ENCODE data around the gene SLC17A8.
"Not testable (repeated sequence)": the region's sequence is repeated elsewhere in the genome, so short reads cannot be mapped to it uniquely, and the experiment has no call there.

Gene SLC17A8

DNA sequence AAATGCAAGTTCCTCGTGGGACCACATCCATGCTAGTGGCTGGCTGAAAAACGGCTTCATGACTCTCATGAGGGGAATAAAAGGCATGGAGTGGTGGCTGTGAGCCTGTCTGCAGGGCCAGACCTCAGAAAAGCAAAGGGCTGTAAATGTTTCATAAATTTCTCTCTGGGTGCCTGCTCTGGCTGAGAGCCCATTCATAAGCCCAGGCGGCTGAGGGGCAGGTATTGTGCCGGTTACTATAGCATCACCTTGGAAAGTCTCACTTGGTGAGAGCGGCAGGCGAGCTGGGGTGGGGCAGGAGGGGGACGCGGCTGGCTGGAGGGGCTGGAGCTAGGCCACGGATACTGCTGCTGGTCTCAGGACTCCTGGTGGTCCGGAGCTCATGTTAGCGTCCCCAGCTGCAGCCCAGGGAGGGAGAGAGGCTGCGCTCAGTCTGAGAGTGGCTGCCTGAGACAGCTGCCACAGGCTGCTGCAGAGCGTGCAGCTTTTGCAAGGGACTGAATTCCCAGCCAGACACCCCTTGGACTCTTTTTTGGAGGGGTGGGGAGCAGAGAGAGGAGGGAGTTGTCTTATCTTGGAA is at the start of gene SLC17A8:
Gene SLC17A8, plus strand, starts transcription at position 431 of the 580 bp plus-strand sequence. CDS start 318 bp downstream, outside the sequence.
- DNase-seq (ENCODE audit: low read depth), result no peak
- TF ChIP-seq, protein P1, sequence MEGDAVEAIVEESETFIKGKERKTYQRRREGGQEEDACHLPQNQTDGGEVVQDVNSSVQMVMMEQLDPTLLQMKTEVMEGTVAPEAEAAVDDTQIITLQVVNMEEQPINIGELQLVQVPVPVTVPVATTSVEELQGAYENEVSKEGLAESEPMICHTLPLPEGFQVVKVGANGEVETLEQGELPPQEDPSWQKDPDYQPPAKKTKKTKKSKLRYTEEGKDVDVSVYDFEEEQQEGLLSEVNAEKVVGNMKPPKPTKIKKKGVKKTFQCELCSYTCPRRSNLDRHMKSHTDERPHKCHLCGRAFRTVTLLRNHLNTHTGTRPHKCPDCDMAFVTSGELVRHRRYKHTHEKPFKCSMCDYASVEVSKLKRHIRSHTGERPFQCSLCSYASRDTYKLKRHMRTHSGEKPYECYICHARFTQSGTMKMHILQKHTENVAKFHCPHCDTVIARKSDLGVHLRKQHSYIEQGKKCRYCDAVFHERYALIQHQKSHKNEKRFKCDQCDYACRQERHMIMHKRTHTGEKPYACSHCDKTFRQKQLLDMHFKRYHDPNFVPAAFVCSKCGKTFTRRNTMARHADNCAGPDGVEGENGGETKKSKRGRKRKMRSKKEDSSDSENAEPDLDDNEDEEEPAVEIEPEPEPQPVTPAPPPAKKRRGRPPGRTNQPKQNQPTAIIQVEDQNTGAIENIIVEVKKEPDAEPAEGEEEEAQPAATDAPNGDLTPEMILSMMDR (IDR thresholded peaks at IDR 0.05; ENCODE audit: low read length, missing control alignments), result no peak
- H3K4me3 ChIP-seq (replicated peaks; ENCODE audit: low read depth, low read length), result no peak within 1 kb of the TSS

DNA sequence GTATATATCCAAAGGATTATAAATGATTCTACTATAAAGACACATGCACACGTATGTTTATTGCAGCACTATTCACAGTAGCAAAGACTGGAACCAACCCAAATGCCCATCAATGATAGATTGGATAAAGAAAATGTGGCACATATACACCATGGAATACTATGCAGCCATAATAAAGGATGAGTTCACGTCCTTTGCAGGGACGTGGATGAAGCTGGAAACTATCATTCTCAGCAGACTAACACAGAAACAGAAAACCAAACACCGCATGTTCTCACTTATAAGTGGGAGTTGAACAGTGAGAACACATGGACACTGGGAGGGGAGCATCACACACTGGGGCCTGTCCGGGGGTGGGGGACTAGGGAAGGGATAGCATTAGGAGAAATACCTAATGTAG is 48.7 kb upstream of the SLC17A8 start:
- not testable (repeated sequence) for H3K4me3 ChIP-seq (replicated peaks; ENCODE audit: low read depth, low read length); DNase-seq (ENCODE audit: low read depth)

DNA sequence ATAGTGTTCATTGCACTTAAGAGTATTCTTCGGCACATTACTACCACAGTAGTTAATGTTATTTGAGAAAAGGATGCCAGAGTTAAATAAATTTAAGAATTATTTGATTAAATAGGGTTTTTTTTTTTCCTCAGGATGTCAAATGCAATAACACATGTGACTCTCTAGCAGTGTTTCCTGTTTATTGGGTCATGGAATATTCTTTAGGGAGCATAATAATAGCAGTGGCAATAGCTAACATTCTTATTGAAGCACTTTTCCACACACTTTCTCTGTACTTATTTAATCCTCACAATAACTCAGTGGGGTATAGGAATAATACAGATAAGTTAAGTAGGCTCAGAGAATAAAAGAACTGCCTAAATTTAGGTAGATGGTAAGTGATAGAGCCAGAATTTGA is 45.6 kb upstream of the SLC17A8 start:
- no peak for DNase-seq (ENCODE audit: low read depth)
- H3K4me3 ChIP-seq (replicated peaks; ENCODE audit: low read depth, low read length), result no peak overlapping the region

DNA sequence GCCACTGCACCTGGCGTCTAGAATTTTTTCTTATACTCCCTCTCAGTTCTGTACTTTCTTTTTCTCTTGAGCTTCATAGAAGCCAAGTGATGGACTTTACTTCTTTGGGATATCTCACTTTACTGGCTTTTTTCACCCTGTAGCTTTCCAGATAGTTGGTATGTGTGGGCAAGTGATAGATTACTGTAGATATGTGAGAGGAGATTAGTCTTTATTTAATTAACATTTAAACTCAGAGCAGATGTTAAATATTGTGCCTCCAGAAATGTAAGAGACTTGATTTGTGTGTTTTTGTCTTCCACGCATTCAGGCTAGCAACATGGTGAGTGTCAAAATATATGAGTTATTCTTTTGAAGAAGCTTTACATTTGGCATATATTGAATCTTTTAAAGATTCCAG is 39.5 kb upstream of the SLC17A8 start:
- H3K4me3 ChIP-seq (replicated peaks; ENCODE audit: low read depth, low read length), result no peak overlapping the region
- no peak for DNase-seq (ENCODE audit: low read depth)
- TF ChIP-seq, protein P1 (IDR thresholded peaks at IDR 0.05; ENCODE audit: low read length, missing control alignments), result no peak

More for the DNA sequence above, 45.6 kb upstream of the SLC17A8 start:
- TF ChIP-seq, protein P1 (IDR thresholded peaks at IDR 0.05; ENCODE audit: low read length, missing control alignments), result no peak

DNA sequence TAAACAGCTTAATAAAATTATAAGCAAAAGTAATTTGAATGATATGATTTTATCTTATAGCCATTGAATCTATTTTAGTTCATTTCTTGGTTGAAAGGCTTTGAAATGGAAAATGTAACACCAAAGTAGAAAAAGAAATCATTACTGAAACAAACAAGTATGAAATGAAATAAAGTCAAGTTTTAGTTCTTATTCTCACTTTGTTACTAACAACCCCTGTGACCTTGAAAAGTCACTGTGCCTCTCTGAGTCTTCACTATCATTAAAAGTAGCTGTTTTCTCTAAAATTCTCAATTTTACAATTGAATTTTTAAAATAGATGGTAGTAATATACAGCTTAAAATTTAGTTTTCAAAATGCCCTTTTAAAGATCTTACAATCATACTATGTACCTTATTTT is 32.4 kb upstream of the SLC17A8 start:
- no peak overlapping the region for H3K4me3 ChIP-seq (replicated peaks; ENCODE audit: low read depth, low read length)
- TF ChIP-seq, protein P1 (IDR thresholded peaks at IDR 0.05; ENCODE audit: low read length, missing control alignments), result no peak

DNA sequence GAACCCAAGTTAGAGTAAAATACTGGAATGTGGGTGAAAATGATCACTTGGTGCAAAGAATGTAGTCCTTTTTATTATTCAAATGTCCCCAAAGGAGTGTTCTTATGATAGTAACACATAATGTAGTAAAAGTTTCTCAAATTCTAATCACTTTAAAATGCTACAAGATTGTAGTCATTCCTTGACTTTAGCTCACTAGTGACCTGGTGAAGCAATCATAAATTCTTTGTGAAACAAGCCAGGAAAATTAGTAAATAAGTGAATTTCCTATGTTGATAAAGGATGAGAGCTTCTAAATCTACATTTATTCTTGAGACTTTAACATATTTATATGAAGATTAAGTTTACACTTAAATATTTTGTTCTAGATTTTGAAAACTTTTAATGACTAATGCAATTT is 30.7 kb upstream of the SLC17A8 start:
- no peak overlapping the region for H3K4me3 ChIP-seq (replicated peaks; ENCODE audit: low read depth, low read length)
- DNase-seq (ENCODE audit: low read depth), result no peak
- TF ChIP-seq, protein P1 (IDR thresholded peaks at IDR 0.05; ENCODE audit: low read length, missing control alignments), result no peak

More for the DNA sequence above, 32.4 kb upstream of the SLC17A8 start:
- DNase-seq (ENCODE audit: low read depth), result no peak

DNA sequence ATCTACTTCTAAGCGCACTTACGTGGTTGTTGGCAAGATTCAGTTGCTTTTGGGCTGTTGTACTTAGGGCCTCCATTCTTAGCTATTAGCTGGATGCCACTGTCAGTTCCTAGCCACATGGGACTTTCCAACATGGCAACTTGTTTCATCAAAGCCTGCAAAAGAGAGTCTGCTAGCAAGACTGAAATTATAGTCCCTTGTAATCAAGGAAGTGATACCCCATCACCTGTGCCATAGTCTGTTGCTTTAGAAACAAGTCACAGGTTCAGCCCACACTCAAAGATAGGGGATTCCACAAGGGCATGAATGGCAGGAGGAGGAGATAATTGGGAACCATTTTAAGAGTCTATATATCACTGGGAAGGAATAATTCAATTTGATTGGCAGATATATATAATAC is 27.1 kb upstream of the SLC17A8 start:
- no peak for DNase-seq (ENCODE audit: low read depth)
- TF ChIP-seq, protein P1 (IDR thresholded peaks at IDR 0.05; ENCODE audit: low read length, missing control alignments), result no peak
- no peak overlapping the region for H3K4me3 ChIP-seq (replicated peaks; ENCODE audit: low read depth, low read length)

Measured in fibroblast of pulmonary artery (primary cell).